HG03439 (cell line): Measurements from ENCODE around the gene PNLDC1.

Source experiments
- ATAC-seq: cut with Tn5 transposase; IDR thresholded peaks from one replicate; pipeline ENCODE4 v1.9.1; 2021; ENCODE audit warnings: mild to moderate bottlenecking, moderate library complexity; ENCODE audit not compliant: unreplicated experiment

The PNLDC1 gene, protein sequence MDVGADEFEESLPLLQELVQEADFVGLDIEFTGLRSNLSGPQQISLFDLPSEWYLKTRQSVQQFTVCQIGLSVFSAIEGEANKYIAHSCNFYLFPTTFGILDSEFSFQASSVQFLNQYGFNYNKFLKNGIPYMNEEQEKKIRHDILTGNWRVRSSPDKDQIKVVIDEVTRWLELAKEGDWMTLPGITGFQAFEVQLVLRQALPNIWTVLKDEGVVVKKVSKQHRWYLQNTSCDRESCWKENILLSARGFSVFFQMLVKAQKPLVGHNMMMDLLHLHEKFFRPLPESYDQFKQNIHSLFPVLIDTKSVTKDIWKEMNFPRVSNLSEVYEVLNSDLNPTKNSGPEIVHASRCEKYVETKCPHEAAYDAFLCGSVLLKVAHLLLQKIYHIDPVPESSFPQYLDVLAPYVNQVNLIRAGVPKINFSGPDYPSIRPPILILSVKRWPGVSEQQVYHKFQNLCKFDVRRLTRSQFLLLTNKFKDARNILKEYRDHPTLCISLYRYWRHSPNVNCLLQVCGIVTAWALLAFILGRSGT

DNA sequence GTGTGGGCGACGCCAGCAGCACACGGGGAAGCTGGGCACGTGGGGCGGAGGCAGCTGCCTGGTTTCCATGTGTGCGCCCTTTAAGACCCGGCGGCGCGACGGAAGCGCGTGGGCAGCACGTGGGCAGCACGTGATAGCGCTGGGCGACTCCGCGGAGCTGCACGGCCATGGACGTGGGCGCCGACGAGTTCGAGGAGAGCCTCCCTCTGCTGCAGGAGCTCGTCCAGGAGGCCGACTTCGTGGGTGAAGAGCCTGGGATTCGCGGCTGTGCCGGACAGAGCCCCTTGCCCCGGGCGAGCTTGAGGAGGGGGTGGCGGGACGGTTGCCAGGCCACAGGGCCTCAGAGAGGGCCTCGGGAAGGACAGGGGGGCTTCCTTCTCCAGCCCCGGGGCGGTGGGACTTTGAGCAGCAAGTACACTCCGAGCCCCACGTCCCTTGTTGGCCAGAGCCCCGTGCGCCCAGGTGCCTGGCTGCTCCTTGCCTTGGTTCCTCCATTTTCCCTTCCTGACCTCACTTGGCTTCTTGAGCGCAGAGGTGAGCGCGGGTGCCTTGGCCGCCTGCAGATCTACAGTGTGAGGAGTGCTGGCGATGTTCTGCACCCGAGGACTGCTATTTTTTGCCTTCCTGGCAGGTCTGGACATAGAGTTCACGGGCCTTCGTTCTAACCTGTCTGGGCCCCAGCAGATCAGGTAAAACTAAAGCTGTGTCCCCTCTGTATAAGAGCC lies at the start of gene PNLDC1:
Gene PNLDC1 (plus strand): TSS at position 136 of the 725 bp plus-strand sequence. CDS start 32 bp downstream, at position 168.
- ATAC-seq, result no peak

DNA sequence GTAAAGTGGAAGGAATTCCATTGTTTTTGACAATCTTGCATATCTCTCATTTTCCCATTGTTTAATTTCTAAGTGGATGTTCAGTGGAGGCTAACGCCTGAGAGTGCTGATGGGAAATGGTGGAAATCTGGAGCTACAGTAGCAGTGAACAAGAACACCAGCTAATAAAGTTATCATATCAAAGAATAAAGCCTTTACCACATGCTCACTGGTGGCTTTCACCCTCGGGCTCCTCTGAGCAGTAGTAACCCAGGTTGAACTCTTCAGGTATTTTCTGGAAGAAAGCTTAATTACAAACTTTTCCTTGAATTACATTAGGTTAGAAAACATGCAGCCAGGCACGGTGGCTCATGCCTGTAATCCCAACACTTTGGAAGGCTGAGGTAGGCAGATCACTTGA lies 48.6 kb upstream of the PNLDC1 start:
- no peak for ATAC-seq

DNA sequence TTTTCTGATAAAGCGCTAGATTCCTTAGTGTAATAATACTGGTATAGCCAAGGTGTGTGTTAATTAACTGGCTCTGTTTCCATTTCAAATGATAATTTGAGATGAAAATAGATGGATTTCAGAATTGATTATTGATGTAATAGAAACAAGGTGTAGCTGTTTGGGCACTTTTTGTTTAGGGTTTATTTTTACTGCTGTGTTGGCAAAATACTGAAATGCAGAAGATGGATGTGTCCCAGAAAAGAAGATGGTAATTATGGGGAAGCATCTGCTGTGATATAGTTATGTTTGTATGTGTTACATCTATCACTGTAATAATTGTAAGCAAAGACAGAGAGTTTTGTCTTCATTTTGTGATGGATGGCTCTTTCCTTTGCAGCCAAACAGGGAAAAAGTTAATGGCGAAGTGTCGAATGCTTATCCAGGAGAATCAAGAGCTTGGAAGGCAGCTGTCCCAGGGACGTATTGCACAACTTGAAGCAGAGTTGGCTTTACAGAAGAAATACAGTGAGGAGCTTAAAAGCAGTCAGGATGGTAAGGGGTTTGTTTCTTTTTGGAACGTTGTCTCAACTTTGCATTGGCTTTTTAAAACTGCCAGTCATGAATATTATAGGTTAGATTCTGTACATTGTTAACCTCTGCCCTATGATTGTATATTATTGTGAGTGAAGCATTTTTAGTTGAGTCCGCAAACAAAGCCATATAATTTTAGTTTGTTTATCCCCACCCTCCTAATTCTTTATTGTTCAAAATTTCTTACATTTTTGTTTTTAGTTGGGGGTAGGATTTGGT lies 46.8 kb upstream of the PNLDC1 start:
- ATAC-seq, result no peak

DNA sequence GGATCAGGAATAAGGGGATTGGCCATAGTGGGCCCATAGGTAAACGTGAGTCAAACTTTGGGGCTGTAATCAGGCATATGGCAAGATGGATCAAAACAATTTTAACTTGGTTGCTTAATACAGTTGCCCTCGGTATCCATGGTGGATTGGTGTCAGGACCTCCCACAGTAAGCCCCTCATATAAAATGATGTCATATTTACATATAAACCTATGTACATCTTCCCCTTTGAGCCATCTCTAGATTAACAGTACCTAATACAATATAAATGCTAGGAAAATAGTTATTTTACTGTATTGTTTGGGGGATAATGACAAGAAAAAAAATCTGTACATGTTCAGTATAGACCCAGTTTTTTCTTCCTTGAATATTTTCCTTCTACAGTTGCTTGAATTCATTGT lies 45.7 kb upstream of the PNLDC1 start:
- ATAC-seq, result no peak

DNA sequence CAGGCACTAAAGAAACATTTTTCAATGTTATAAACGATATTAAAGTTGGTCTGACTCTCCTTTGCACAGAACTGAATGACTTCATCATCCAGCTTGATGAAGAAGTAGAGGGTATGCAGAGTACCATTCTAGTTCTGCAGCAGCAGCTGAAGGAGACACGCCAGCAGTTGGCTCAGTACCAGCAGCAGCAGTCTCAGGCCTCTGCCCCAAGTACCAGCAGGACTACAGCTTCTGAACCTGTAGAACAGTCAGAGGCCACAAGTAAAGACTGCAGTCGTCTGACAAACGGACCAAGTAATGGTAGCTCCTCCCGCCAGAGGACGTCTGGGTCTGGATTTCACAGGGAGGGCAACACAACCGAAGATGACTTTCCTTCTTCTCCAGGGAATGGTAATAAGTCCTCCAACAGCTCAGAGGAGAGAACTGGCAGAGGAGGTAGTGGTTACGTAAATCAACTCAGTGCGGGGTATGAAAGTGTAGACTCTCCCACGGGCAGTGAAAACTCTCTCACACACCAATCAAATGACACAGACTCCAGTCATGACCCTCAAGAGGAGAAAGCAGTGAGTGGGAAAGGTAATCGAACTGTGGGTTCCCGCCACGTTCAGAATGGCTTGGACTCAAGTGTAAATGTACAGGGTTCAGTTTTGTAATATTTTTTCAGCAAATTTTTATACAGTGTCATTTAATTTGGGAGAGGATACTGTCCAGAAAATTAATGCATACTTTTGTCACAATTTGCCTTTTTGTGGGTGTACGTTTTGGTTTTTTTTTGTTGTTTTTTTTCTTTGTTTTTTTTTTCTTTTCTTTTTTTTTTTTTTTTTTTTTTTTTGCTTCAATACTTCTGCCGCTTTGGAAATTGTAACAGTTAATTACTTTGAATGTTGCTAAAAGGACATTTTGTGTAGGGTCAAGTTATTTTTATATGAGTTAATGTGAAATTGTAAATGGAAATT lies 44.8 kb upstream of the PNLDC1 start:
- ATAC-seq, result no peak

DNA sequence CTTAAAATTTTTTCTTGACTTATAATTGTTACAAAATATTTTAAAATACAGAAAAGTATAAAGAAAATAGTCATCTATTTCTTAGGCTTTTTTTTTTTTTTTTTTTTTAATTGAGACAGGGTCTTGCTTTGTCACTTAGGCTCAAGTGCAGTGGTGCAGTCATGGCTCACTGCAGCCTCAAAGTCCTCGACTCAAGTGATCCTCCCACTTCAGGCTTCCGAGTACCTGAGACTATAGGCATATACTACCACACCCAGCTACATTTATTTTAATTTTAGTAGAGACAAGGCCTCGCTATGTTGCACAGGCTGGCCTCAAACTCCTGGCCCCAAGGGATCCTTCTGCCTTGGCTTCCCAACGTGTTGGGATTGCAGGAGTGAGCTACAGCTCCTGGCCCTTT lies 43.6 kb upstream of the PNLDC1 start:
- ATAC-seq, result no peak

DNA sequence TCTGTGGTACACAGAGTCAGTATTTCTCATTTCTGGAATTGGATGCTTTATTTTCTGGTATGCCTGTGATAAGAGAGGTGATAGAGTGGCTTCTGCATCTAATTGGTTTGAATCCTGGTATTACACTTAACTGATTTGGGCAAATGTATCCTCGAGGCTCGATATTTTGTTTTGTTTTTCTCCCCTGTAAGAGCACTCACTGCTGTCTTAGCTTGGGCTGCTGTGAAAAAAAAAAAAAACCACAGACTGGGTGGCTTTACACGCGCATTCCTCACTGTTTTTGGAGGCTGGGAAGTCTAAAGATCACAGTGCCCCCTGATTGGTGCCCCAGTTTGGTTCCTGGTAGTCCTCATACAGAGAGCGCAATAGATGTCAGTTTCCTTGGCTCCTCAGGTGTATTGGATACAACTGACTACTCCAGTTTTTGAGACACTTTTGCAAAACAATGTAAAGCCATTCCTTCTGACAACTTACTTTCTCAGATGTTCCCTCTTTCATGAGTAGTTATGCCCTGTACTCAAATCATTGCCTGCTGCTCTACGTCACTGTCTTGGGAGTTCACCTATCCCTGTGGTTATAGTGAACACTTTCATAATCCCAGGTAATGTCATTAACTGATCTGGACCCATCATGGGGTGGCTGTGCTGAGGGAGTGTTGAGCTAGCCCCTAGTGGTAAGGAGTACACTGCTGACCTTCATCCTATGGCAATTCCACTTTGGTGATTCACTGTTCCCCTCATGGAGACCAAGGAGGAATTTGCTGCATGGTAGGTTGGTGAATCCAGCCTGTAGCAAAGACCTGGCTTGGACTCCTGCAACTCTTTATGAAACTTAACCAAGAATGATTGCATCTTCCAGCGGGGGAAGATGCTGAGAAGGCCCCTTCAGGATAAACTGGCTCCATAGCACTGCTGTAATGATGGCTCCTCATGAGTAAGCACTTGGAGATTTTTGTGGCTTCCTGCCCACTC lies 41.8 kb upstream of the PNLDC1 start:
- ATAC-seq, result no peak

DNA sequence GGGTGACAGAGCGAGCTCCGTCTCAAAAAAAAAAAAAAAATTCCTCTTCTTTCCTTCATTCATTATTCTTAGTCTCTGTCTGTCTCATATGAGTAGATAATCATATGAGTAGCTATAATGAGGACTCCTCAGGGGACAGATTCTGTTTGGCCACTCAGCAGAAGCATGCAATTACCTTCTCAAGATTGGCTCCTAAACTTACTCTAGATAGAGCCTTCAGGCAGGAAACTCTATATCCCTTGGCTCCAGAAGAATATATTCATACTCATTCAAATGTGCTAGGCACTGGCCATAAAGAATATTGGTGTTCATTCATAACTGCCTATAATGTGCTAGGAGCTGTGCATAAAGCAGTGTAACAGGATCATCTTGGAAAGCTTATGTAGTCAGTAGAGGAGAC lies 40.4 kb upstream of the PNLDC1 start:
- no peak for ATAC-seq

DNA sequence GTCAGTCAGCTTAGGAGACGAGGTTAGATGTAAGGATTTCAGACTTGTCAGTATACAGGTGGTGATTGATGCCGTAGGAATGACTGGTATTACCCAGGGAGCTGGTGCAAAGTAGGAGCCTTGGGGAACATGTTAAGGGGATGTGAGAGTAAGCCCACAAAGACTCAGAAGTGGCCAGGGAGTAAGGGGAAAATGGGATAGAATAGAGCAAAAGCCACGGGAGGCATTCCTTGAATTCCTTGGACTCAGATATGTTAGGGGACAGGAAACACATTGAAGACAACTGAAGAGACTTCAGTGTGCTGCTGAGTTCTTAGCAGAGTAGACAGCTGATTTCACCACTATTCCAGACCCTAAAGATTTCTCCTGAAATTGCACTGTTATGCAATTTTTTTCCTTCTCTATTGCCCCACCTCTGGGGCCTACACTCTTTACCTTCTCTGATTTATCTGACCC lies 39.4 kb upstream of the PNLDC1 start:
- ATAC-seq, result no peak

DNA sequence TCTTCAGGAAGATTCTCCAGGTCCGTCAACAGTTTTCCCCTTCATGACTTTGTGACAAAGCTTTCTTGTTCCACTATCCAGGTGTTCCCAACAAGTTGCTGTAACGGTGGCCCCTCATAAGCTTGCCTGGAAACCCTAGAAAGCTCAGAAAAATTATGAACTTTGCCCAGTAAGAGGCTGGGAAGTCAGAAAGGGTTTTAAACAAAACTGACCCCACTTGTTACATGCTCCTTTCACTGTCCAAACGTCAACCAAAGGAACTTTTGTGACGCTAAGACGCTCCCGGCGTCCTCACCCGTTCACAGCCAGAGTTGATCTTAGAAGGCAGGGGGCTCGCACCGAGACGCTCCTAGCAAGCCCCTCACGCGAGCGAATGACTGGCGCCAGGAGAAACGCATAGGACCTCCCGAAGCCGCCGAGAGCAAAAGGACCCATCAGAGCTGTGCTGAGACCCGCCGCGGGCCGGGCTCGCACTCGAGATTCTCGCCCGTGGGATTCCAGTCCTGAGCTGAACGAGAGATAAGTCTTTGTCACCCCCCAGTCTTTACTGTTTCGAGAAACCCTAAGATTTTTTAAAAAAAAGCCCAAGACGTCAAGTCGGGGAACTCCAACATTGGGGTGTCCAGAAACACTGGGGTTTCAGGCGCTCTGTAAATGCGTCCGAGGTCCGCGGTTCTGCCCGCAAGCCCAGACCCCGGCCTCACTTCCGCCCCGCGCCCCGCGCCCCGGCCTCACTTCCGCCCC lies 38.8 kb upstream of the PNLDC1 start:
- ATAC-seq, result no peak

DNA sequence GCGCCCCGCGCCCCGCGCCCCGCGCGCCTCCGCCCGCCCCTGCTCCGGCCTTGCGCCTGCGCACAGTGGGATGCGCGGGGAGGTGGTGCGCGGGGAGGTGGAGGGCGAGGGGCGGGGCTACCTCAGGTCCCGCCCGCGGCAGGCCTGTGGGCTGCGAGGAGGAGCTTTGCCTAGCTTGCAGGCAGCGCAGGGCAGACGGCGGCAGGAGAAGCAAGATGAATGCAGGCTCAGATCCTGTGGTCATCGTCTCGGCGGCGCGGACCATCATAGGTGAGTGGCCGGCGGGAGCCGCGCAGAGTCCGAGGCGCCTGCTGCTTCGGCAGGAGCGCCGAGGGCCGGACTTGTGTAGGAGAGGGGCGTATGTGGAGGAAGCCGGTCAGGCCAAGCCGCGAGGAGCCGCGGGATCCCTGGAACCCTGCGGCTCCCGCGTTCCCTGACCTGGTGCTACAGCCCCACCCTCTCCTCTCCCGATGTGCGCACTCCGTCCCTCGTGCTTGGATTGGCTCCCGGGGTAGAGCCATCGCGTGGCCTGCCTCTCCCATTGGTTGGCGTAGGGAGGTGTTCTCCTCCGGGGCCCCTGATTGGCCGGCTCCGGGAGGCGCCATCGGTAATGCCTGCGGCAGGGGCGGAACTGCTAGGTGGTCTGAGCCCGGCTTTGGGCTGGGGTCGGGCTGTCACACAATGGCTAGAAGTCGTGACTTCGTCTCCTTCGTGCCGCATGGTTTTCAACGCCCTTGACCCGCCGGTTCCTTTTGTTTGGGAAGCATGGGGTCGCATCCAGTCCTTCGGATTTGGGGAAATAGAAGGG lies 38.0 kb upstream of the PNLDC1 start, which contains the start of gene ACAT2:
Gene ACAT2 (plus strand): TSS at position 173 of the 808 bp plus-strand sequence. CDS start 43 bp downstream, at position 216.
- ATAC-seq, result peak; percentile 94

DNA sequence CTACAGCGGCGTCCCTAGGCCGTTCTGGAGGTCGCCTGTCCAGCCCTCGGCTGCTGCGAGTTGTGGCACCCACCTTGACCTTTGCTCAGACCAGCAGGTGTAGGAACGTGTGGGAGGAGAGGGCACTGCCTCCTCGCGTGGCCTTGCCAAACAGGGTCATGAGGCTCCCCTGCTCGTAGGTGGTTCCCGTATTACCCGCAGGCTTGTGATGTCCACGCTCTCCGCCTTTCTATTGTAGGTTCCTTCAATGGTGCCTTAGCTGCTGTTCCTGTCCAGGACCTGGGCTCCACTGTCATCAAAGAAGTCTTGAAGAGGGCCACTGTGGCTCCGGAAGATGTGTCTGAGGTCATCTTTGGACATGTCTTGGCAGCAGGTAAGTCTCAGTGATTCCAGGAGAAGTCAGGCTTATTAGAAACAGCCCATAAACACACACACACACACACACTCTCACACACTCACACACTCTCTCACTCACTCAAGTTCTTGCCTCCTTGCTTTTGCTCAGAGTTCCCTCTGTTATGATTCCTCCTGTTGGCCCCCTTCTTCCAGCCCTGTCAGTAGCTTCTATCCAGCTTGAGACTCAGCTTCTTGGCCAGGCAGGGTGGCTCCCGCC lies 37.3 kb upstream of the PNLDC1 start:
- ATAC-seq, result peak; percentile 16

DNA sequence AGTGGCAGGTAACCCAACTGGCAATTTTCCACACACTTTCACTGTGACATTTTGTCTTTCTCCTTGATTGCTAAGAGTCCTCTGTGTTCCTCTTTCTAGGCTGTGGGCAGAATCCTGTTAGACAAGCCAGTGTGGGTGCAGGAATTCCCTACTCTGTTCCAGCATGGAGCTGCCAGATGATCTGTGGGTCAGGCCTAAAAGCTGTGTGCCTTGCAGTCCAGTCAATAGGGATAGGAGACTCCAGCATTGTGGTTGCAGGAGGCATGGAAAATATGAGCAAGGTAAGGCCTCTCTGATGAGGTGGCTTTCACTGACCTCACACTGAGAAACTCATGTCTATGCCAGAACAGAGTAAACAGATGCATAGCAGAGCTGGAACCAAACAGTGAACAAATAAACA lies 33.2 kb upstream of the PNLDC1 start:
- no peak for ATAC-seq

DNA sequence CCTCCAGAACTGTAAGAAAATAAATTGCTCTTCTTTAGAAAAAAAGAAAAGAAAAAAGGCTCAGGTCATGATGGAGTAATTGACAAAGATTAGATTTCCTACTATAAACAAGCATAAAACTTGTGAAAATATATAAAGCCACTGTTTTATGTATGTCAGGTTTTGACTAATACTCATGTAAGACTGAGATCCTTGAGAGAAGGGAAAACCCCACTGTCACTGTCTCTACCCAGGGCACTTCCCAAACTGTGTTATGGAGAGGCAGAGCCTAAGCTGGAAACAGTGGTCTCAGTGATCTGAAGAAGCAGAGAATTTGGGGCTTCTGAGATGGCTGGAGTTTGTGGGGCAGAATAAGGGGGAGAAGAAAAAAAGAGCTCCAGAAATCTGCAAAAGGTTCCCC lies 30.6 kb upstream of the PNLDC1 start:
- no peak for ATAC-seq

DNA sequence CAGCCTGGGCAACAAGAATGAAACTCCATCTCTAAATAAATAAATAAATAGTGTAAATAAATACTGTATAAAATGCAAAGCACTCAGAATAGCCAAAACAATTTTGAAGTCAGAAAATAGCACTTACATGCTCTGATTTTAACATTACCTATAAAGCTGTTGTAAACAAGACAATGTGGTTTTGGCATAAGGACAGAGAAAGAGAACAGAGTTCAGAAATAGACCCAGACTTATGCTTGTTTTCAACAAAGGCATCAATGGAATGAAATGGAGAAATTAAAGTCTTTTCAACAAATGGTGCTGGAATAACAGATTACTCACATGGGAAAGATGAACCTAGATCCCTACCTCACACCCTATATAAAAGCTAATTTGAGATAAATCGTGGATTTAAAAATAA lies 27.9 kb upstream of the PNLDC1 start:
- ATAC-seq, result no peak

DNA sequence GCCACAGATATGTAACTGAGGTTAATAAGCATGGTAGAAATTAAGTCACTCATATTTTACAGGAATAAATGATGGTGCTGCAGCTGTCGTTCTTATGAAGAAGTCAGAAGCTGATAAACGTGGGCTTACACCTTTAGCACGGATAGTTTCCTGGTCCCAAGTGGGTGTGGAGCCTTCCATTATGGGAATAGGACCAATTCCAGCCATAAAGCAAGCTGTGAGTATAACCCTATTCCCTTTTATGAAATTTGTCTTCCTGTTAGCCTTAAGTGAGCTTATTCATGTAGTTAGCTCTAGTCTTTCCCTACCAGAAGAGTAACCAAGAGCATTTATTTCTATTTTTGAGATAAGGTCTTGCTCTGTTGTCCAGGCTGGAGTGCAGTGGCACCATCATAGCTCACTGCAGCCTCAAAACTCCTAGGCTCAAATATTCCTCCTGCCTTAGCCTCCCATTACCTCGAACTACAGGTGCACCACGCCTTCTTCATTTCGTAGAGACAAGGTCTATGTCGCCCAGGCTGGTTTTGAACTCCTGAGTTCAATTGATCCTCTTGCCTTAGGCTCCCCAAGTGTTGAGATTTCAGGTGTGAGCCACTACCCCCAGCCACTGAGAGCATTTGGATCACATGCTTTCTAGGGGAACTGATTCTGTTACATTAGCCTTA lies 22.7 kb upstream of the PNLDC1 start:
- ATAC-seq, result no peak
